OCI-LY1 (cell line): Measurements from ENCODE around the gene EPO.
"Not testable (repeated sequence)": the region's sequence is repeated elsewhere in the genome, so short reads cannot be mapped to it uniquely, and the experiment has no call there.

Experiments used
- H2AFZ ChIP-seq: fragments of 200-600 bp; sonication (generic), shearing (Covaris generic); 2 replicates; pipeline ENCODE4 v1.6.0; 2014; ENCODE audit warnings: antibody characterized with exemption, mild to moderate bottlenecking, low read length
- H3F3A ChIP-seq: fragments of 200-600 bp; sonication (generic), shearing (Covaris generic); 2 replicates; pipeline ENCODE4 v1.6.0; 2014; ENCODE audit warnings: mild to moderate bottlenecking, antibody characterized with exemption, low read length, moderate library complexity; ENCODE audit not compliant: insufficient read depth
- H3K27ac ChIP-seq: fragments of 200-600 bp; sonication (generic); 2 replicates; pipeline ENCODE4 v1.5.1; 2014; ENCODE audit warnings: low read length, mixed run types, mild to moderate bottlenecking, low read depth; ENCODE audit not compliant: poor library complexity, severe bottlenecking
- H3K27me3 ChIP-seq: fragments of 200-600 bp; sonication (generic); 2 replicates; pipeline ENCODE4 v1.6.0; 2014; ENCODE audit warnings: antibody characterized with exemption, mild to moderate bottlenecking, low read length, moderate library complexity; ENCODE audit not compliant: insufficient read depth
- H3K36me3 ChIP-seq: fragments of 200-600 bp; sonication (generic); 2 replicates; pipeline ENCODE4 v1.6.1; 2014; ENCODE audit warnings: mild to moderate bottlenecking, antibody characterized with exemption, low read length, moderate library complexity, mixed read lengths; ENCODE audit not compliant: insufficient read depth
- H3K4me1 ChIP-seq: fragments of 200-600 bp; sonication (generic); 2 replicates; pipeline ENCODE4 v1.5.1; 2014; ENCODE audit warnings: mild to moderate bottlenecking, low read length, moderate library complexity; ENCODE audit not compliant: insufficient read depth, severe bottlenecking
- H3K4me2 ChIP-seq: fragments of 200-600 bp; sonication (generic), shearing (Covaris generic); 2 replicates; pipeline ENCODE4 v1.6.1; 2014; ENCODE audit warnings: low read length
- H3K4me3 ChIP-seq: fragments of 200-600 bp; sonication (generic); 2 replicates; pipeline ENCODE4 v1.5.1; 2014; ENCODE audit warnings: low read length, low read depth, mild to moderate bottlenecking, mixed read lengths; ENCODE audit not compliant: poor library complexity, severe bottlenecking
- H3K79me2 ChIP-seq: fragments of 200-600 bp; shearing (Covaris generic); 2 replicates; pipeline ENCODE4 v1.6.1; 2016; ENCODE audit warnings: mixed run types, low read length, mixed read lengths; ENCODE audit not compliant: insufficient read depth
- H3K9ac ChIP-seq: fragments of 200-600 bp; sonication (generic), shearing (Covaris generic); 2 replicates; pipeline ENCODE4 v1.6.1; 2014; ENCODE audit warnings: mild to moderate bottlenecking, low read length, mixed read lengths
- H3K9me2 ChIP-seq: fragments of 200-600 bp; sonication (generic), shearing (Covaris generic); 2 replicates; pipeline ENCODE4 v1.6.1; 2014; ENCODE audit warnings: low read depth, mild to moderate bottlenecking, low read length, mixed read lengths
- H3K9me3 ChIP-seq: fragments of 200-600 bp; shearing (Covaris generic); 2 replicates; pipeline ENCODE4 v1.6.1; 2014; ENCODE audit warnings: low read length, mixed read lengths
- H4K20me1 ChIP-seq: fragments of 200-600 bp; sonication (generic), shearing (Covaris generic); 2 replicates; pipeline ENCODE4 v1.6.0; 2016; ENCODE audit warnings: mild to moderate bottlenecking, low read length; ENCODE audit not compliant: insufficient read depth
- CTCF ChIP-seq: fragments of 200-600 bp; sonication (generic), shearing (Covaris generic); IDR thresholded peaks from 2 replicates; pipeline ENCODE4 v1.5.1; 2017; ENCODE audit warnings: mild to moderate bottlenecking, antibody characterized with exemption, low read length, moderate library complexity, mixed read lengths
- EZH2 ChIP-seq: fragments of 200-600 bp; sonication (generic), shearing (Covaris generic); IDR thresholded peaks from 2 replicates; pipeline ENCODE4 v1.8.0; 2017; ENCODE audit warnings: borderline replicate concordance, mixed run types, mild to moderate bottlenecking, antibody characterized with exemption, low read length, moderate library complexity, mixed read lengths

EPO gene

GRCh38 chr7:100710452-100710851, 9.8 kb upstream of the EPO start:
- Histone ChIP-seq H3K4me3 (no peak overlapping the region), H3F3A (no peaks in the 10 kb centered on the region), H3K79me2 (peaks cover 8% of the 10 kb centered on the region; the same call in 1 of the 2 replicates), H3K27me3 (no peaks in the 10 kb centered on the region; the same call in 1 of the 2 replicates), H3K9me3 (no peaks in the 10 kb centered on the region), H3K27ac (no peak overlapping the region), H2AFZ (no peak overlapping the region), H3K4me1 (peaks cover 11% of the 10 kb centered on the region), H3K9me2 (no peaks in the 10 kb centered on the region), H3K36me3 (peaks cover 23% of the 10 kb centered on the region), H3K4me2 (no peak overlapping the region), H4K20me1 (no peaks in the 10 kb centered on the region), H3K9ac (no peak overlapping the region)
- no peak for TF ChIP-seq EZH2
- TF ChIP-seq CTCF = no peak

- TF ChIP-seq EZH2 (no peak), CTCF (no peak)
- H3K27ac ChIP-seq = no peak overlapping the region
- H3K9me2 ChIP-seq = no peaks in the 10 kb centered on the region
- peaks cover 5% of the 10 kb centered on the region; the same call in 1 of the 2 replicates for H3K79me2 ChIP-seq
- H3K27me3 ChIP-seq = no peaks in the 10 kb centered on the region; the same call in 1 of the 2 replicates
- no peaks in the 10 kb centered on the region for H3K9me3 ChIP-seq
- no peak overlapping the region for H3K4me2 ChIP-seq
- no peak overlapping the region for H3K9ac ChIP-seq
- peaks cover 11% of the 10 kb centered on the region for H3K4me1 ChIP-seq
- no peak overlapping the region for H3K4me3 ChIP-seq
- H3K36me3 ChIP-seq = peaks cover 23% of the 10 kb centered on the region
- no peaks in the 10 kb centered on the region for H4K20me1 ChIP-seq
- H2AFZ ChIP-seq = no peak overlapping the region
- H3F3A ChIP-seq = no peaks in the 10 kb centered on the region
Measured at GRCh38 chr7:100711369-100711768, 8.9 kb upstream of the EPO start.

GRCh38 chr7:100714725-100715124, 5.5 kb upstream of the EPO start:
- Histone ChIP-seq H3K27ac (no peak overlapping the region), H3K27me3 (peaks cover 9% of the 10 kb centered on the region), H3K4me2 (no peak overlapping the region), H3K4me3 (no peak overlapping the region), H3K9me2 (no peaks in the 10 kb centered on the region), H4K20me1 (no peaks in the 10 kb centered on the region), H2AFZ (no peak overlapping the region), H3K4me1 (no peaks in the 10 kb centered on the region), H3K36me3 (no peaks in the 10 kb centered on the region), H3K9ac (no peak overlapping the region), H3K9me3 (peaks cover 5% of the 10 kb centered on the region; the same call in 1 of the 2 replicates), H3F3A (no peaks in the 10 kb centered on the region), H3K79me2 (no peaks in the 10 kb centered on the region)
- TF ChIP-seq EZH2 = no peak
- TF ChIP-seq CTCF = no peak

- not testable (repeated sequence) for H3K36me3 ChIP-seq, H3K4me1 ChIP-seq, H3K9me3 ChIP-seq, H3K9ac ChIP-seq, H3K4me3 ChIP-seq, H3K79me2 ChIP-seq, H3K9me2 ChIP-seq, H2AFZ ChIP-seq, H4K20me1 ChIP-seq, H3F3A ChIP-seq, H3K27ac ChIP-seq, H3K4me2 ChIP-seq
- peaks cover 10% of the 10 kb centered on the region for H3K27me3 ChIP-seq
Measured at GRCh38 chr7:100717073-100717472, 3.2 kb upstream of the EPO start.
